HCT116 (cell line): ENCODE data around the gene LNPEP. TPM values are rescaled to one million over a fixed set of nuclear protein-coding genes. Genes with fewer than 3 reads are reported as not detected.
A peak's percentile ranks its signal among the peaks of the same experiment; 100 is the strongest.

Source experiments
- ATAC-seq: fragments of 200-7000 bp; cut with Tn5 transposase; 2 replicates; pipeline ENCODE4 v1.9.1; 2020; ENCODE audit warnings: mild to moderate bottlenecking, moderate library complexity
- BruUV-seq: library from RNA; stranded (reverse); fragments of 400-500 nt; replicated peaks from 2 replicates; lab custom pipeline; 2021; lab: Mats Ljungman, UMichigan
- CTCF ChIA-PET: fragments of 300-600 bp; sonication (Branson Sonifier 250); formaldehyde crosslinking; loops from one replicate; lab custom pipeline; 2021; ENCODE audit warnings: antibody characterized with exemption; lab: Charles Lee
- POLR2A ChIA-PET: fragments of 300-600, 350-600 bp; sonication (Branson Sonifier 250); formaldehyde crosslinking; loops from one replicate; lab custom pipeline; 2021; ENCODE audit warnings: antibody characterized with exemption; lab: Charles Lee
- RAD21 ChIA-PET, 2 experiments: fragments of 300-600 bp; sonication (Branson Sonifier 250); formaldehyde crosslinking; loops; one replicate each; lab custom pipeline; 2023; ENCODE audit warnings: low total read pairs in 2 of 2; ENCODE audit not compliant: uncharacterized antibody in 2 of 2, unreplicated experiment in 2 of 2, low non-redundant PET in 1 of 2; lab: Charles Lee
- DNase-seq: peaks from one replicate; pipeline ENCODE4 v3.0.0-alpha.2; 2010; ENCODE audit warnings: low read depth, low spot score
- H2AFZ ChIP-seq: fragments of 200-600 bp; shearing (Covaris generic), sonication (generic); 2 replicates; pipeline ENCODE4 v1.6.1; 2017; ENCODE audit warnings: low read depth, mixed run types, mixed read lengths, antibody characterized with exemption, low read length; ENCODE audit not compliant: poor library complexity, severe bottlenecking
- H3K27ac ChIP-seq: 2 replicates; pipeline ENCODE4 v1.5.1; 2012; ENCODE audit warnings: low read depth, low read length
- H3K27me3 ChIP-seq: fragments of 200-600 bp; sonication (generic); 2 replicates; pipeline ENCODE4 v1.6.1; 2016; ENCODE audit warnings: mixed run types, low read length, mixed read lengths; ENCODE audit not compliant: insufficient read depth
- H3K36me3 ChIP-seq, 2 experiments: fragments of 200-500 bp in 1 of 2; fragments of 200-600 bp in 1 of 2; sonication (Bioruptor generic) in 1 of 2; sonication (generic) in 1 of 2; 2 replicates each; pipeline versions ENCODE4 v1.5.1 to v1.6.1; 2014 to 2016; ENCODE audit warnings: low read length in 2 of 2, inconsistent platforms in 1 of 2, mixed read lengths in 1 of 2, mixed run types in 1 of 2; ENCODE audit not compliant: insufficient read depth in 2 of 2, control insufficient read depth in 1 of 2
- H3K4me1 ChIP-seq, 2 experiments: fragments of 200-600 bp in 1 of 2; sonication (generic) in 1 of 2; 2 replicates each; pipeline versions ENCODE4 v1.5.1 to v1.6.1; 2012 to 2017; ENCODE audit warnings: low read length in 2 of 2, inconsistent platforms in 1 of 2, mild to moderate bottlenecking in 1 of 2, mixed read lengths in 1 of 2, mixed run types in 1 of 2, moderate library complexity in 1 of 2; ENCODE audit not compliant: insufficient read depth in 2 of 2, control insufficient read depth in 1 of 2
- H3K4me2 ChIP-seq: fragments of 200-600 bp; sonication (generic); 2 replicates; pipeline ENCODE4 v1.6.1; 2017; ENCODE audit warnings: mixed run types, low read length, mixed read lengths
- H3K4me3 ChIP-seq, 2 experiments: fragments of 200-600 bp in 1 of 2; sonication (generic) in 1 of 2; replicated peaks in 1 of 2; 2 replicates each; pipeline ENCODE4 v1.5.1; 2011 to 2016; ENCODE audit warnings: low read length in 2 of 2, control low read depth in 1 of 2, low read depth in 1 of 2, mild to moderate bottlenecking in 1 of 2, mixed read lengths in 1 of 2, mixed run types in 1 of 2
- H3K79me2 ChIP-seq: fragments of 200-600 bp; sonication (generic); 2 replicates; pipeline ENCODE4 v1.6.1; 2017; ENCODE audit warnings: mild to moderate bottlenecking, mixed run types, low read length, moderate library complexity, mixed read lengths; ENCODE audit not compliant: insufficient read depth
- H3K9ac ChIP-seq: fragments of 200-600 bp; sonication (generic); 2 replicates; pipeline ENCODE4 v1.6.1; 2016; ENCODE audit warnings: low read length, mixed read lengths
- H3K9me2 ChIP-seq: fragments of 200-600 bp; sonication (generic), shearing (Covaris generic); 2 replicates; pipeline ENCODE4 v1.6.1; 2017; ENCODE audit warnings: mixed run types, mild to moderate bottlenecking, moderate library complexity; ENCODE audit not compliant: insufficient read depth
- H3K9me3 ChIP-seq, 2 experiments: fragments of 200-500 bp in 1 of 2; fragments of 200-600 bp in 1 of 2; sonication (Bioruptor generic) in 1 of 2; sonication (generic) in 1 of 2; 2 replicates each; pipeline ENCODE4 v1.6.1; 2014 to 2017; ENCODE audit warnings: low read length in 2 of 2, mixed read lengths in 2 of 2, inconsistent platforms in 1 of 2, low read depth in 1 of 2, mild to moderate bottlenecking in 1 of 2, mixed run types in 1 of 2, moderate library complexity in 1 of 2; ENCODE audit not compliant: control insufficient read depth in 1 of 2, insufficient read depth in 1 of 2
- H4K20me1 ChIP-seq: fragments of 200-600 bp; sonication (generic), shearing (Covaris generic); 2 replicates; pipeline ENCODE4 v1.6.1; 2017; ENCODE audit warnings: mixed run types, mild to moderate bottlenecking, moderate library complexity; ENCODE audit not compliant: insufficient read depth
- CBX3 ChIP-seq: IDR thresholded peaks from 2 replicates; pipeline ENCODE4 v1.6.1; 2012; ENCODE audit warnings: low read depth
- CTCF ChIP-seq, 3 experiments: fragments of 200-600 bp in 1 of 3; sonication (generic) in 1 of 3; IDR thresholded peaks in 2 of 3; conservative IDR thresholded peaks in 1 of 3; 2 replicates each; pipeline ENCODE4 v1.5.1; 2012 to 2017; ENCODE audit warnings: low read depth in 2 of 3, low read length in 2 of 3, antibody characterized with exemption in 1 of 3, borderline replicate concordance in 1 of 3, control low read depth in 1 of 3, mild to moderate bottlenecking in 1 of 3, mixed read lengths in 1 of 3, mixed run types in 1 of 3, moderate library complexity in 1 of 3; ENCODE audit not compliant: insufficient read depth in 1 of 3
- EGR1 ChIP-seq: IDR thresholded peaks from 2 replicates; pipeline ENCODE4 v1.6.1; 2012; ENCODE audit warnings: low read depth
- EZH2phosphoT487 ChIP-seq: fragments of 200-600 bp; IDR thresholded peaks from 2 replicates; pipeline ENCODE4 v1.6.1; 2018; ENCODE audit warnings: antibody characterized with exemption, borderline replicate concordance
- FOSL1 ChIP-seq: IDR thresholded peaks from 2 replicates; pipeline ENCODE4 v1.6.1; 2012; ENCODE audit warnings: low read depth
- JUND ChIP-seq: IDR thresholded peaks from 2 replicates; pipeline ENCODE4 v1.6.1; 2012
- POLR2AphosphoS5 ChIP-seq: IDR thresholded peaks from 2 replicates; pipeline ENCODE4 v1.6.1; 2011; ENCODE audit warnings: mild to moderate bottlenecking, low read depth, low read length, moderate library complexity
- RAD21 ChIP-seq: IDR thresholded peaks from 2 replicates; pipeline ENCODE4 v1.6.1; 2012; ENCODE audit warnings: low read depth, mild to moderate bottlenecking
- SP1 ChIP-seq: IDR thresholded peaks from 2 replicates; pipeline ENCODE4 v1.6.1; 2012; ENCODE audit warnings: low read depth
- TCF7L2 ChIP-seq: IDR thresholded peaks from 2 replicates; pipeline ENCODE4 v1.7.0; 2011; ENCODE audit warnings: borderline replicate concordance, inconsistent platforms; ENCODE audit not compliant: insufficient read depth, insufficient read length; ENCODE audit errors: extremely low read depth
- ZFX ChIP-seq: fragments of 450-650 bp; IDR thresholded peaks from 2 replicates; pipeline ENCODE4 v1.6.1; 2017
- intact Hi-C: fragments of 100-400 bp; cut with micrococcal nuclease; formaldehyde crosslinking; loops from 2 replicates; pipeline ENCODE4 v1.10.0; 2022
- total RNA-seq: library from RNA; stranded (reverse); gene quantifications from one replicate; pipeline ENCODE4 v1.2.1, GENCODE V29; 2021; ENCODE audit not compliant: unreplicated experiment
- TF ChIP-seq, protein P1 (sequence below): IDR thresholded peaks from 2 replicates; pipeline ENCODE4 v1.6.1; 2012
- TF ChIP-seq, protein P2 (sequence below): IDR thresholded peaks from 2 replicates; pipeline ENCODE4 v1.6.1; 2012

The LNPEP gene
- total RNA-seq, 1 experiment from 2014 or later, result 14.9 TPM

GRCh38 chr5:97046270-97046982 lies 110.5 kb downstream of the LNPEP start:
- Histone ChIP-seq H2AFZ (no peak overlapping the region), H3K9me3 (no peaks in the 10 kb centered on the region), H3K4me2 (no peak overlapping the region), H3K9ac (no peak overlapping the region), H3K27ac (no peak overlapping the region), H3K36me3 (no peaks in the 10 kb centered on the region), H3K4me3 (no peak overlapping the region), H3K79me2 (no peaks in the 10 kb centered on the region), H3K4me1 (no peaks in the 10 kb centered on the region), H3K27me3 (no peaks in the 10 kb centered on the region), H3K9me2 (no peaks in the 10 kb centered on the region), H4K20me1 (no peaks in the 10 kb centered on the region)
- no TSS peak for BruUV-seq
- TF ChIP-seq EZH2phosphoT487, result no peak
- TF ChIP-seq CTCF (IDR thresholded peaks at IDR 0.05 in 2 of 3, conservative IDR thresholded peaks at IDR 0.05 in 1 of 3; ENCODE audit: borderline replicate concordance in 1 of 3, insufficient read depth in 1 of 3, low read depth in 2 of 3, low read length in 2 of 3), result peak in 2 of 3 experiments; percentile 13 to 26; a peak in 2 of 6 replicates
- TF ChIP-seq, protein P1, sequence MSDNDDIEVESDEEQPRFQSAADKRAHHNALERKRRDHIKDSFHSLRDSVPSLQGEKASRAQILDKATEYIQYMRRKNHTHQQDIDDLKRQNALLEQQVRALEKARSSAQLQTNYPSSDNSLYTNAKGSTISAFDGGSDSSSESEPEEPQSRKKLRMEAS, result no peak
- no peak for TF ChIP-seq SP1
- TF ChIP-seq POLR2AphosphoS5, result no peak
- no peak for TF ChIP-seq CBX3
- TF ChIP-seq ZFX, result no peak
- no peak for TF ChIP-seq TCF7L2
- peak; percentile 59 for TF ChIP-seq RAD21
- TF ChIP-seq FOSL1, result no peak
- no peak for TF ChIP-seq JUND
- TF ChIP-seq, protein P2, sequence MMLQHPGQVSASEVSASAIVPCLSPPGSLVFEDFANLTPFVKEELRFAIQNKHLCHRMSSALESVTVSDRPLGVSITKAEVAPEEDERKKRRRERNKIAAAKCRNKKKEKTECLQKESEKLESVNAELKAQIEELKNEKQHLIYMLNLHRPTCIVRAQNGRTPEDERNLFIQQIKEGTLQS, result no peak
- no peak for TF ChIP-seq EGR1
- ATAC-seq (0 out of 2 replicates have a peak, but pooled peaks have one; percentile 33), DNase-seq (no peak)
- ChIA-PET RAD21 (interaction anchor here (0.8 to 1.3 kb wide), 2 partner anchors 177 to 294 kb away, joined by 3 to 6 read pairs; no protein-coding TSS in a partner anchor), POLR2A (no interaction called here), CTCF (interaction anchor here (0.8 to 1.6 kb wide), 4 partner anchors 11 to 292 kb away, joined by 3 to 6 read pairs (median 4); no protein-coding TSS in a partner anchor)
- intact Hi-C loops, result no loop called here
